NCI-H69 (cell line): Measurements from ENCODE around the gene ZMYND11.

Experiments used
- DNase-seq: peaks from one replicate; lab custom pipeline; 2025; lab: John Stamatoyannopoulos, UW

ZMYND11 gene

GRCh38 chr10:135132-135600 lies at the start of gene ZMYND11:
Gene ZMYND11 (plus strand): TSS chr10:135455. CDS start chr10:180013, 44,558 bp downstream.
- peak; percentile 72 for DNase-seq

DNA sequence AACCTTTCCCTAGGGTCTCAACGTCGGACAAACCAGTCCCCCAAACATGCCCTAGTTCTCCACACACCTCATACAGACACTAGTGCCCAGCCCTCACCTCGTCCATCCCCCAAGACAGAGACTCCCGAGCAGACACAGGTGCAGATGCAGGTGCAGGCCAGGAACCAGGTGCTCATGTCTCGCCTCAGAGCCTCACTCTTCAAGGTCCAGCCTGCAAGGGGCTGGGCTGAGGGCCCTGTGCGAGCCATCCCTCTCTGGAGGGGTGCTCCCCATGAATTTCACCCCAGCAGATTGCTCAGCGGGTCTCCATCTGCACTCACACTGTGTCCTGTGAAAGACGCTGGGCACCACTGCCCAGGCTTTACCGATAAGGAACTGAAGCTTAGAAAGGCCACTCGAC lies 49.2 kb upstream of the ZMYND11 start:
- no peak for DNase-seq

- DNase-seq: no peak
Measured at GRCh38 chr10:87177-88080, 47.8 kb upstream of the ZMYND11 start.

GRCh38 chr10:88253-88652 lies 47.0 kb upstream of the ZMYND11 start:
- DNase-seq: no peak

DNA sequence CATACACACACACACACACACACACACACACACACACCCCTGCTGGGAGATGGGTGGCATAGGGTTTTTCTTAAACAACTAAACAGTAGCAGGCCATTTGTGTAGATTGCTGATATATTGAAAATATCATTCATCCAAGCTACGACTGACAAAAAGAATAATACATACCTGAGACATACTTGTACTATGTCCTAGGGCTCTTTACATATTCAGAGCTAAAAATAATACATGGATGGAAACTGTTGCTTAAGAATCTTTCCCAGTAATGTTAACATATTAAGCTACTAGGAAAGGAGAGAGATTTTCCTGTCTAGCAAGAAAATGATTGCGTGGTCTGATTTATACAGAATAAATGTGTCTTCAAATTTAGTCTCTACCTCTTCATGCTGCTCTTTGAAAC lies 46.0 kb upstream of the ZMYND11 start:
- no peak for DNase-seq

DNA sequence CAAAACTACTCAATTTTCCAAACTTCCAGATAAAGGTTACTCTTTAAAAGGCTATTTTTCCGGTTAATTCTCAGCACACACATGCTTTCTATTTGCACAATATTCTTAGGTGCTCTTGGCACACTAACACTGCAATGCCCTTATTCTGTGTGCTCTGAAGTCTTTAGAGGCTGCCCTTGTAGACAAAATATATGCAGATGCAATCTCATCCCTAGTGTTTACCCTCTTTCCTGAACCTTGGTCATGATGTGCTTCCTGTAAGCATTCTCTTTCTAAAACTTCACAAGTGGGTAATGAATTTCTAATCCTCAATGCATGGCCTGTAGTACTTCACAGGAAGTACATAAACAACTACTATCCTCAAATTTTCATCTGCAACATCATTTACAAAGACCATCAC lies 45.1 kb upstream of the ZMYND11 start:
- no peak for DNase-seq

DNA sequence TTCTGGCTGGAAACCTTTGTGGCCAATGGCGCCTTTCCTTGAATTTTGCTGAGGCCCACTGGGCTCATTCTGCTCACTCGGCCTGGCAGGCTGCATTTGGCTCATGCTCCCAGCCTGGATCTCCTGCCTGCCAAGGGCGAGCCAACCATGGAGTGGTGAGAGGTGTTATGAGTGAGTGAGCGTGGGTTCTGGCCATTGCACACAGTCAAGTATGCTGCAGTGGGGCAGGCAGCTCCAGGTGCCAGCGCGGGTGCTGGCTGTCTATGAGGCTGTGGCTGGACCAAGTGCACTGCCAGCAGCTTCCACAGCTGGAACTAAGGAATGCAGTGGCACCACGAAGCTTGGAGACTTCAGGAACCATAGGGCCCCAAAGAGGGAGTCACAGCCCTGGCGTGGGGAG lies 43.9 kb upstream of the ZMYND11 start:
- DNase-seq: no peak

DNA sequence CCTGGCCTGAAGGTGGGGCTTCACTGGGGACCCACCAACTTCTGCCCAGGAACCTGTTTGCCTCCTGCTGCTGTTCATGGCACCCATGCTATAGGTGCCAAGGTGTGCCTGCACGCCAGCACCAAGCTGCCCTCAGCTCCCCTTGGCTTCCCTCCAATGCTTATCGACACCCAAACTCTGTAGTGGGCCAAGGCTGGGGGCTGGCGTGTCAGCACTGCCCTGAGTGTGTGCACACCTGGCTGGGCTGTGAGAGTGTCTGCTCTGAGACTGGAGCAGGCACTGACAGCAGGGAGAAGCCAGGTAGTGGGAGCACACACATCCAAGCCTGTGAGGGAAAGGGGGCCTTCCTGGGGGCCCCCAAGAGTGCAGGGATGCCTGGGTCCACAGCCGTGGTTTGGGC lies 43.1 kb upstream of the ZMYND11 start:
- no peak for DNase-seq

GRCh38 chr10:92846-93245 lies 42.4 kb upstream of the ZMYND11 start:
- no peak for DNase-seq

GRCh38 chr10:94613-95012 lies 40.6 kb upstream of the ZMYND11 start:
- no peak for DNase-seq

GRCh38 chr10:95356-96115 lies 39.7 kb upstream of the ZMYND11 start:
- DNase-seq: no peak

- DNase-seq: no peak
Measured at GRCh38 chr10:96466-96865, 38.8 kb upstream of the ZMYND11 start.

GRCh38 chr10:104416-104815 lies 30.8 kb upstream of the ZMYND11 start:
- no peak for DNase-seq

DNA sequence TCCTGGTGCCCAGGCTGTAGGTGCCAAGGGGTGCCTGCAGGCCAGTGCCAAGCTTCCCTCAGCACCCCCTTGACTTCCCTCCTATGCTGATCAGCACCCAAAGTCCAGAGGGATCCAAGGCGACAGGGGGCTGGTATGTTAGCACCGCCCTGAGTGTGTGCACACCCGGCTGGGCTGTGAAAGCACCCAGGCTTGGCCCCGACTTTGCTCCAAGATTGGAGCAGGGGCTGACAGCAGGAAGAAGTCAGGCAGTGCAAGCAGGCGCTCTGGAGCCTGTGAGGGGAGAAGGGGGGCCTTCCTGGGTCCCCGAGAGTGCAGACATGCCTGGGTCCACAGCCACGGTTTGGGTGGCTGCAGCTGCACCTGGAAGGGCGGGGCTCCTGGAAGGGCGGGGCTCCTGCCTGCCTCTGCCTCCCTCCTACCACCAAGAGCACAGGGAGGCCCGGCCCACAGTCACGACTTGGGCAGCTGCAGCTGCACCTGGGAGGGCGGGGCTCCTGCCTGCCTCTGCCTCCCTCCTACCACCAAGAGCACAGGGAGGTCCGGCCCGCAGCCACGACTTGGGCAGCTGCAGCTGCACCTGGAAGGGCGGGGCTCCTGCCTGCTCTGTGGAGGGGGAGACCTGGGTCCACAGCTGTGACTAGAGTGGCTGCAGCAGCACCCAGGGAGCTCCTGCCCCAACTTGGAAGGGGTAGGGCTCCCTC lies 30.2 kb upstream of the ZMYND11 start:
- DNase-seq: no peak

GRCh38 chr10:105806-106205 lies 29.4 kb upstream of the ZMYND11 start:
- no peak for DNase-seq

DNA sequence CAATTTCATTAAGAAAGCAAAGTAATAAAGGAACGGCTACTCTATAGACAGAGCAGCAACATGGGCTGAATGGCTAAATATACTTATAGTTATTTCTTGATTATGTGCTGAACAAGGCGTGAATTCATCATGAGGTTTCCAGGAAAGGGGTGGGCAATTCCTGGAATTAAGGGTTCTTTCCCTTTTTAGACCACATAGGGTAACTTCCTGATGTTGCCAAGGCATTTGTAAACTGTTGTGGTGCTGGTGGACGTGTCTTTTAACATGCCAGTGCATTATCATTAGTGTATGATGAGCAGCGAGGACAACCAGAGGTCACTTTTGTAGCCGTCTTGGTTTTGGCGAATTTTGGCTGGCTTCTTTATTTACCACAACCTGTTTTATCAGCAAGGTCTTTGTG lies 28.5 kb upstream of the ZMYND11 start:
- DNase-seq: no peak

DNA sequence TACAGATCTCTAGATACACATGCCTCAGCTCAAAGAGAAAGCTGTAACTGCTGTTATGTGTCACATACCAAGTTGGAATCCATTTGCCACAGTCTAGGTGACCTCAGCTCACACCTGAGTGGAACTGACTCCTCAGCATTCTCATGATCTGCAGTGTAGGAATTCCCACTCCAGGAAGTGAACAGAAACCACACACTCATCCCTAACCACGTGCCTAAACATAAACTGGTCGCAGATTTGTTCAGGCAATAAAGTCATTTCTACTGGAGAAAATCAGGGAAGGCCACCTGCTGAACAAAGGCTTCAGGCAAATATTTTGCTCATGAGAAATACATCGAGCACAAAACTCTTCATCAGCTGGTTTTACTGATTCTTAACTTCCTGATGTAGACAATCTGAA lies 23.0 kb upstream of the ZMYND11 start:
- DNase-seq: no peak

DNA sequence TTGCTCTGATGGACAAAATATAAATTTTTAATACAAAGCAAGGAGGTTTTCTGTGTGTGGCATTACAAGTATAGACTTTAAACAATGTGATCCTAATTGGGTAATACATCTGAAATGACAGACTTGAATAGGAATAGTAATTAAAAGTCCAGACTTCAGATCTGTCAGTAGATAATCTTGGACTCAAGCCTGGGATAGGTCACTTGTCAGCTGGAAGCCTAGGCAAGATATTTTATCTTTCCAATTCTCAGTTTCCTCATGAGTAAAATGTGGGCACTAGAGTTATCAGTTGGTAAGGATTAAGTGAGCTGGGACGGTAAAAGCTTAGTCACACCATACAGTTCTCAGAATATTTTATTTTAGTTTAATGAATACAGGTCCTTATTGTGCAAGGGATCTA lies 10.4 kb upstream of the ZMYND11 start:
- DNase-seq: peak; percentile 1

- DNase-seq: no peak
Measured at GRCh38 chr10:127612-128432, 7.4 kb upstream of the ZMYND11 start.

DNA sequence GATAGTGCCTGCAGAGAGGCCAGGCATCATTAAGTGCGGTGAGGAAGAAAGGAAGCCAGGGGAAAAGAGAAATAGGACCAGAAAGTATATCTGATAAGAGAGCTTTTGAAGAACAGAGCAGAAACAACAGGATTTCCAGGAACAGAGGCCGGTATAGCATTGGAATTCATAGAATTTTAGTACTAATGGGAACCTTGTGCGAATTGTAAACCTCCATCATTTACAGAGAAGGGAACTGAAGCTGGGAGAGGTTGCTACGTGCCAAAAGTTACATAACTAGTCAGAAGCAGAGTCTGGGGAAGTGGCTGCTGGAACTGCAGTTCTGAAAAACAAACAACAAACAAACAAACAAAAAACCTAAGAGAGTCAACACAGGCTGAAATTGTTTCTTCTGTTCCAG lies 5.4 kb upstream of the ZMYND11 start:
- no peak for DNase-seq
